GM19240 (cell line): ENCODE measurements around the gene CEL.
"Not testable (repeated sequence)": the region's sequence is repeated elsewhere in the genome, so short reads cannot be mapped to it uniquely, and the experiment has no call there.

ENCODE experiments used
- DNase-seq: peaks from one replicate; pipeline ENCODE4 v3.0.0; 2011; ENCODE audit warnings: low spot score; ENCODE audit not compliant: insufficient read length

CEL gene

DNA sequence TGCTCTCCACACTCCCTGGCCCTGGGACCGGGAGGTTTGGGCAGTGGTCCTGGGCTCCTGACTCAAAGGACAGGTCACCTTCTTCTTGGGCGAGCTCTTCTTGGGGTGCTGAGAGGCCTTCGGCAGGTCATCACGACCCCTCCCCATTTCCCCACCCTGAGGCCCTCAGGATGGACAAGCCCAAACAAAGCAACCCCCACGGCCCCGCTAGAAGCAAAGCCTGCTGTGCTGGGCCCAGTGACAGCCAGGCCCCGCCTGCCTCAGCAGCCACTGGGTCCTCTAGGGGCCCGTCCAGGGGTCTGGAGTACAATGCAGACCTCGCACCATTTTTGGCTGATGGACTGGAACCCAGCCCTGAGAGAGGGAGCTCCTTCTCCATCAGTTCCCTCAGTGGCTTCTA, 21.9 kb downstream of the CEL start:
- not testable (repeated sequence) for DNase-seq

- DNase-seq: not testable (repeated sequence)
Observed at GRCh38 chr9:133086212-133086860, 24.6 kb downstream of the CEL start.

GRCh38 chr9:133086894-133087293, 25.1 kb downstream of the CEL start:
- DNase-seq: no peak

DNA sequence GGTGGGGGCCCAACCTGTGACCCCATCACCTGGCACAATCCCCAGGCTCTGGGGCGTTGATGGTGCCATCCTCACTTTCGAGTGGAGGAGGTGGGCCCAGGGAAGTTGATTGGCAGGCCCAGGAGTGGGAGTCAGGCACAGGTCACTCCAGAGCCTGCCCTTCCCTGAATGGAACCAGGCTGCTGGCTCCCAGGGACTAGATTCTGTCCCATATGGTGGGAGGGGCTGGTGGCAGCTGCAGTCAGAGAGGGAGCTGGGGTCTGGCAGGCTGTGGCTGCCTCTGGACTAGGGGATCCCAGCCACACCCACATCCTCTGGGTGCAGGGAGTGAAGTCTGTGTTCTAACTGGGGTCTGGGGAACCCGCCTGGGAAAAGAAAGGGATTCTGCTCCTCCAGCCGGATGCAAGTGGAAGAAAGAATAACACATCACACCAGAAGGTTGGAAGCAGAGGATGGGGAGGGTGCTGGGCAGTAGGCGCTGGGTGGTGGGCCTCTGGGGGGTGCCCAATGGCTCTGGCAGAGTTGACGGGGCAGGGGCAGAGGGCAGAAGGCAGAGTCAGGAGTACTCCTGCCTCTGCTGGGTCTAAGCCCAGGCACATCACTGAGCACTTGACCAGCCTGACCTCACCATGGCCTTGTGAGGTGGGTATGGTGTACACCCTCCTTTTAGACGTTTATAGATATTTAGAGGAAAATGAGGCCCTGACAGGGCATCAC, 25.8 kb downstream of the CEL start:
- DNase-seq: no peak

DNA sequence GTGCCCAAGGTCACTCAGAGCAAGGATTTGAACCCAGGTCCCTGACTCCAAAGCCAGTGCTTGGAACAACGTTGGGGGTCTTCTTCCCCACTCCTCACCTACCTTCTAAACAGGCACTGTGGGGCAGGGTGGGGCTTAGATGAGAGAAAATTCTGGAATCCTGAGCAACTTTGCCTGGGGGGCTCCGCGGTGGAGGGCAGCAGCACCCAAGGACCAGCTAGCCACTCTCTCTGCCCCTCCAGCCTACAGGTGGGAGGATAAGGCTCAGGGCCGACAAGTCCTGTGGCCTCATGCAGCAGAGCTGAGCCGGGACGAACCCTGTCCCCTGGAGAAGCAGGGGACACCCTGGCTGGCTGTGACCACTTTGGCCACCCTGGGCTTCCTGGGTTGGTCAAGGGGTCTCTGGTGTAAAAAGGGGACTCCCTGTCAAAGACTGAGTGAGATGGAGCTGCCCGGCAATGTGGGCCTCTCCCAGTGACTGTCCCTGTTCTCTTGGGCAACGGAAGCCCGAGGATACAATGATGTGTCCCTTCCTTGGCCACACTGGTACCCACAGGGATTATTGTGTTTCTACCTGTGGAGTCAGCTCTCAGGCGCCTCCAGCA, 26.5 kb downstream of the CEL start:
- DNase-seq: no peak

- DNase-seq: no peak
Observed at GRCh38 chr9:133088756-133089155, 27.0 kb downstream of the CEL start.

- DNase-seq: no peak
Observed at GRCh38 chr9:133089271-133089671, 27.5 kb downstream of the CEL start.

DNA sequence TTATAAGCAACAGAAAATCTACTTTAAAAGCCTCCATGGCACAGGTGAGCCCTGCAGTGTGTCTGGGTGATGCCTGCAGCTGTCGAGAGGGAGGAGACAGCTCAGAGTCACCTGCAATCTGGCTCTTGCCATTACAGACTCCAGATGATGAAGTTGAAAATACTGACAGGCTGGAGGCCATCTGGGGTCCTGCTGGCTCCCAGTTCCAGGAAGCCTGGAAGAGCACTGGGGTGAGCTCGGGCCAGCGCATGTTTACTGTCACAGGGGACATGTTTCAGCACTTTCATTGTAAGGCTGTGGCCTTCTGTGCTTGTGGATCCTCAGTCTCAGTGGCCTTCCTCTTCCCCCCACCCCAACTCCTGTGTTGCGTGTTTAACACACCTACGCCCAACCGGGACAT, 28.4 kb downstream of the CEL start:
- no peak for DNase-seq

- no peak for DNase-seq
Observed at GRCh38 chr9:133090752-133091385, 29.1 kb downstream of the CEL start.

GRCh38 chr9:133094351-133094750, 32.6 kb downstream of the CEL start:
- not testable (repeated sequence) for DNase-seq

- no peak for DNase-seq
Observed at GRCh38 chr9:133094842-133095393, 33.1 kb downstream of the CEL start.

DNA sequence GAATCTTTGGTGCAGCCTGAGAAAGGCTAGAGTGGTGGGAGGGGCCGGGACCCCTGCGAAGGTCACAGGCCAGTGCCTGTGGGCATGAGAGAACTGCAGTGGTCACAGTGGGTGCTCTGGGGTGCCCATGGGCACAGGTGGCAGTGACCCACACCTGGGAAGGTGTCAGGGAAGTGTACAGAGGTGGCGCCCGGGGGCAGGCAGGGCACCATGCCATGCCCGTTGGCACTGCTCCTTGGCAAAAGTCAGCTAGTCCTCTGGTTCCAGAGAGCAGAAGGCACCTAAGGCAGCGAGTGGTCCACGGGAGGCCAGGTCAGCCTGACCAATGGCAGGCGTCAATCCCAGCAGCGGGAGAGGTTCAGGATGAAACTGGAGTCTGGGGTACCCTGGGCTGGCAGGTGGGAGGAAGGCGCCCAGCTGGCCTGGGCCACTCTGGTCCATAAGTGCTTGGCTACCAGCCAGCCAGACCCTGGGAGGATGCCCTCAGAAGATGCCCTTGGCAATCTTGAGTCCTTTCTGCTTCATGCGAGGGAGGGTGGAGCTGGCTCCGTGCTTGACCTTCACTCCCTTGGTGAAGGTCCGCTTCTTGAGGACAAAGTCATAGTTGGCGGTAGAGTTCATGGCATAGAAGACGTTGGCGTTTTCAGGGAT, 36.4 kb downstream of the CEL start:
- DNase-seq: no peak

DNA sequence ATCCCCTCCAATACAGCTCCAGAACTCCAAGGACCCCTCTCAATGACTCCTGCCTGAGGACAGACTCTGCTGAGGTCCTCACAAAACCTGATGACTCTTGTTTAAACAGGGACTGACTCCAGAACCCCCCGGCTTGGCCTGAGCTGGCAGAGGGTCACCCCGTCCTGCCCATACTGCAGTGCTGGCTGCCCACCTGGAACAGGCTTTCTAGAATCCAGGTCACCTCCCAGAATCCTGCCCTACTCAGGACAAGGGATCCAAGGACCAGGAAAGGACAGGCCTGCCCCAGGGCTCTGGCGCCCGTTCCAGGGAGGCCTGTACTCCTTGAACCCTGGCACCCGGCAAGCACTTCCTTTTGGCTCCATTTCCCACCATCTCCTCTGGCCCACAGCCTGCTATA, 37.1 kb downstream of the CEL start:
- no peak for DNase-seq

GRCh38 chr9:133099726-133100505, 38.1 kb downstream of the CEL start:
- DNase-seq: no peak

DNA sequence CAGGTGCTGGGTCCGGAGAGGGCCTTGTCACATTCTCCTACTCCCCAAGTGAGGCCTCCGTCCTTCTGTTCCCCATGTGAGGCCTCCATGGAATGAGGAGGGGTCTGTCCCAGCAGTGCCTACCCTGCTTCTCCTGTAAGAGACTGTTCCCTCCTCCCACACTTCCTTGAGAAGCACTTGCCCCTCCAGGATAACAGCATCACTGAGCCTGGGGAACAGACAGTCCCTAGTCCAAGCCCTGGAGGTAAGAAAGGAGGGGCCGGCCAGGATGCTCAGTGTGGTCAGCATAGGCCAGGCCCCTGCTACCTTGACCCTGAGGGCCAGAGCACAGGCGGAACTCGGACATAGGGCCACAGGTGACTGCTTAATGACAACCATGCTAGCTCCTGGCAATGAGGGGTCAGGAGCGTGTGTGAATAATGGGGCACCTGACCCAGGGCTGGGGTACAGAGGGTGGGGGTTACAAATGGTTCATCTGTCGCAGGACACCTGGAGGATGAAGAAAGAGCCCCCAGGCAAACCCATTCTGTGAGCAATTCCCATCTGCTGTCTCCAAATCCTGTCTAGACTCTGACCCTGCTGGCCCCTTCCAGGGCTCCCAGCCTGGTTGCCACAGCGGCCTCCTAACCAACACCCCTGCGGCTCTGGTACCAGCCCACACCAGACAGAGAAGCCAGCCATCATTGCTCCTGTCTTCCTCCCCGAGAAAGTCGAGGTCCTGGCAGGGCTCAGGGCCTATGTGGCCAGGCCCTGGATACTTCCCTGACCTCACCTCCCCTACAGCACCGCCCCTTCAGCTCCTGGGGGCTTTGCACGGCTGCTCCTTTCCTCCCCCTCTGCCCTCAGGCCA, 39.0 kb downstream of the CEL start:
- no peak for DNase-seq

DNA sequence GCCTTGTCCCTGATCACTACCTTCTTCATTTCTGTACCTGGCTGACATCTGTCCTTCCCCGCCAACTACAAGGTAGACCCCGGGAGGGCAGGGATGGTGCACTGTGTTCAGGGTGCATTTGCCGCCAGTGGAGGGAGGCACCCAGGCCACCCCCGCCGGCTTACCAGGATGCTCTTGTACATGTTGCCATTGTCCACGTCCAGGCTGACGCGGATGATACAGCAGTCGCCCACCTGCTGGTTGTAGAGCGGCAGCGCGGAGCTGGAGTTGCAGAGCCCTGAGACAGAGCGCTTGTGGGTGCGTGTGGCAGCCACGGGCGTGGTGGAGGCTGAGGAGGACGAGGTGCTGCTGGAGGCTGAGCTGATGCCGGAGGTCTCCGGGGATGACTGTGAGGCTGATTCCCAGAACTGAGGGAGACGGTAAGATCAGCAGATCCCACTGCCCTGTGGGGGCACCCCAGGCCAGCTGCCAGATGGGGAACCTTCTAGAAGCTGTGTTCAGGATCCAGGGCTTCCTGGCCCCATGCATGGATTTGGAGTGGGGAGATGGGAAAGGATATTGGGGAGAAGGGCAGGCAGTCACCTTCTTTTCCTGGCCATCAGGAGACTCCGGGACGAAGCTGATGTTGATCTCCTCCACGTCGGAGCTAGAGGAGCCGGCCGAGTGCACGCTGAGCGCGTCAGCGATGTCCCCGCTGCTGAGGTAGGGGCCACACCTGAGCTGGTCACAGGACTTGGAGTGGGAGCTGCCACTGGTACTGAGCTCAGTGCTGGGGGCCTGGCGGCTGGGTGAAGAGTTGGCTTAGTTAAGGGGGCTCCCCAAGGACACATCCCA, 39.8 kb downstream of the CEL start:
- no peak for DNase-seq

GRCh38 chr9:133102190-133103021, 40.6 kb downstream of the CEL start:
- no peak for DNase-seq
